ENCODE results near the gene EPHA1. TPM values are rescaled to one million over a fixed set of nuclear protein-coding genes. Genes with fewer than 3 reads are reported as not detected.

EPHA1 gene
- total RNA-seq, result 10 to 100 TPM in 4 of 6 donors, 1 to 10 TPM in 2; 5.3 to 18.9 (median 13.0) TPM

DNA sequence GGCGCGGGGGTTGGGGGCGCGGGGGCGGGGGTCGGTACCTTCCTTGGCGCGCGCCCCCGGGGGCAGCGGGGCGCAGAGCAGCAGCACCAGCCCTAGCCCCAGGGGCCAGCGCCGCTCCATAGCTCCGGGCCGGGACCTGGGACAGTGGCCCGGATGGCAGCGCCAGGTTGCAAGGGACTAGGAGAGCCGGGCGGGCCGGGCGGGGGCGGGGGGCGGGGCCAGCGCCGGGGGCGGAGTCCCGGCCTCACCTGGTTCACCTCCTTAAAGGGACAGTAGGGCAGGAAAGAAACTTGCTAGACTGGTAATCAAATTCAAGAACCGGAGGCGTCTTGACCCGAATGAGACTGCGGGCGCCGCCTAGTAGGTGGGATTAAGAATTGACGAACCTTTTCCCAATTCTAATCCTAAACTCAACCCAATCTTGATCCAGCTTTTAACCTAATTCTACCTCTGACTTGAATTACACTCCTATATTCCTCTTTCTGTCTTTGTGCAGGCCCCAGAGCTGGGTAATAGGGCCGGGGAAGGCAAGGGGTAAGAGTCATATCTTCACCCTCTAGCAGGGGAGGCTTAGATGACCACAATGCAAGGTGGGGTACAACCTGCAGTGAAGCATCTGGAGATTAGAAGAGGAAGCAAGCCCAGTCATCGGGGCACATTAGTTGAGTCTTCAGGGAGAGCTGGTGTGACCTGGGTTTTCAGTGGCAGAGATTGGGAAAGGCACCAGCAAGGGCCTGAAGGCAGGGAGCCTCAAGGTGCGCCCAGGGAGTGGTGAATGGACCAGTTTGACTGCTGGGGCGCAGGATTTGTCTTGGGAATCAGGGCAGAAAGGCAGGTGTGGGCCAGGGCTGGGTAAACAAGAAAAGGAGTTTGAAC lies at the start of gene EPHA1:
TSS of gene EPHA1 (minus strand) at position 171 of the 876 bp plus-strand sequence. CDS start at position 120, 51 bp downstream.
- Histone ChIP-seq H3K27me3 (no peaks in the 10 kb centered on the region), H3K27ac (peak within 1 kb of the TSS; percentile 40 to 81 (median 74)), H3K9me3 (no peaks in the 10 kb centered on the region), H3K36me3 (no peaks in the 10 kb centered on the region), H3K4me3 (peak within 1 kb of the TSS; percentile 19 to 62 (median 56)), H3K4me1 (peaks cover 18 to 38% (median 33%) of the 10 kb centered on the region in 4 donors)
- TF ChIP-seq POLR2A (IDR thresholded peaks at IDR 0.05), result no peak
- no peak for TF ChIP-seq EP300 (IDR thresholded peaks at IDR 0.05)
- TF ChIP-seq, protein P1, sequence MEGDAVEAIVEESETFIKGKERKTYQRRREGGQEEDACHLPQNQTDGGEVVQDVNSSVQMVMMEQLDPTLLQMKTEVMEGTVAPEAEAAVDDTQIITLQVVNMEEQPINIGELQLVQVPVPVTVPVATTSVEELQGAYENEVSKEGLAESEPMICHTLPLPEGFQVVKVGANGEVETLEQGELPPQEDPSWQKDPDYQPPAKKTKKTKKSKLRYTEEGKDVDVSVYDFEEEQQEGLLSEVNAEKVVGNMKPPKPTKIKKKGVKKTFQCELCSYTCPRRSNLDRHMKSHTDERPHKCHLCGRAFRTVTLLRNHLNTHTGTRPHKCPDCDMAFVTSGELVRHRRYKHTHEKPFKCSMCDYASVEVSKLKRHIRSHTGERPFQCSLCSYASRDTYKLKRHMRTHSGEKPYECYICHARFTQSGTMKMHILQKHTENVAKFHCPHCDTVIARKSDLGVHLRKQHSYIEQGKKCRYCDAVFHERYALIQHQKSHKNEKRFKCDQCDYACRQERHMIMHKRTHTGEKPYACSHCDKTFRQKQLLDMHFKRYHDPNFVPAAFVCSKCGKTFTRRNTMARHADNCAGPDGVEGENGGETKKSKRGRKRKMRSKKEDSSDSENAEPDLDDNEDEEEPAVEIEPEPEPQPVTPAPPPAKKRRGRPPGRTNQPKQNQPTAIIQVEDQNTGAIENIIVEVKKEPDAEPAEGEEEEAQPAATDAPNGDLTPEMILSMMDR (IDR thresholded peaks at IDR 0.05), result peak in 5 of 6 experiments; percentile 11 to 48 (median 40)
- TF ChIP-seq POLR2AphosphoS5 (IDR thresholded peaks at IDR 0.05), result no peak
- DNase-seq, result peak; percentile 74 to 90
- 11 to 16% methylated on average over 11 to 25 of the region's 39 CpGs for WGBS, 2 donors
- peak; percentile 43 to 80 for ATAC-seq (ENCODE audit: low FRiP score in 2 of 2)

DNA sequence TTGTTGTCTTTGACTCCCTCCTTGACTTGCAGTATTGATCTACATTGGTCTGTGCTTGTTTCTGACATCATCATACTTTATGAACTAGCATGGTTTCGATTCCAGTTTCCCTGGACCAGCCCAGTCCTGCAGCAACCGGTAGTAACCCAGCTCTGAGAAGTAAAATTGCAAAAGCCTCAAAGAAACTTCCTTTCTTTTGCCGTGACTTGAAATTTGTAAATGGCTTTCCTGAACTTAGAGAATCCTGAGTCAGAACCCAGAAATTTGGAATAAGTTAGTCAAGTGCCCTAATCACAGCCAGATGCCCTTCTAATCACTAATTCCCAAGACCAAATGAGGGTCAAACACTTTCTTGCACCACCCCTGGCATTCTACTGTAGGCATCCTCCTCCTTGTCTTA lies 49.6 kb upstream of the EPHA1 start:
- TF ChIP-seq POLR2AphosphoS5 (IDR thresholded peaks at IDR 0.05) (no peak), POLR2A (IDR thresholded peaks at IDR 0.05) (no peak), EP300 (IDR thresholded peaks at IDR 0.05) (no peak)
- TF ChIP-seq, protein P1 (IDR thresholded peaks at IDR 0.05), result no peak
- no peaks in the 10 kb centered on the region for H3K4me1 ChIP-seq
- H3K4me3 ChIP-seq, result no peak overlapping the region
- no peaks in the 10 kb centered on the region for H3K27me3 ChIP-seq
- peaks cover 0 to 6% (median 0%) of the 10 kb centered on the region in 4 donors for H3K9me3 ChIP-seq
- H3K27ac ChIP-seq, result peak overlapping the region in 1 of 4 donors; percentile 17
- ATAC-seq (ENCODE audit: low FRiP score in 2 of 2) (peak in 1 of 2 donors; percentile 54), DNase-seq (no peak)
- no peaks in the 10 kb centered on the region for H3K36me3 ChIP-seq
- 64 to 69% methylated on average over 3 of the region's 3 CpGs for WGBS, 2 donors

DNA sequence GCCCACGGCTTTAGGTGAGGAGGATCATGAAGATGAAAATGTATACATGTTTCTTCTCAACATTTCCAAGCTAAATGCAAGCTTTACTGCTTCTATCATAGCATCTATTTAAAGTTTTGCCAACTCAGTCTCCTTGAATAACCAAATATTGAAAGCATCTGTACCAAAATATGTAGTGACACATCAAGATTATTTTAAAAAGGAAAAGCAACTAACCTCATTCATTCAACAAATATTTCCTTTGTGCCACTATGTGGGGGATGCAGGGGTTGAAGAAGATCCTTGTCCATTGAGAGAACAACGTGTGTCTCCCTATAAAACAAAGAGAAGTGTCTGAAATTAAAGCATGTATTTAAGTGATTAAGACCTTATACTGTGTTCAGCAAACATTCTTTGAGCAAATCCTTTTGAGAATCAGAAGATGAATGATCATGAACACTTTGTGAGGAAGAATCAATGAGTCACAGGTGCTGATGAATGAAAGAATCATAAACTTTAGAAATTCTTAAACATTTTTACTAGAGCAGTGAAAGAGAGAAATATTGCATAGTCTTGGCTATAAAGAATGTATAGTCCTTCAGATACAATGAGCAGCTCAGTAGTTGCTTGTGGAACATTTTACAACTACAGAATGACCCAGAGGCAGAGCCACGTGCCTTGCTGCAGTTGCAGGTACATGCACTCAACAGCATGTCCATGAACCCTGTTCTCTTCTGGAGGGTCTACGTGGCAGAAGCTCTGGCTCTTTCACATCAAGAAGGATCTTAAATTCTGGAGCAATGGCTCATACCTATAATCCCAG lies 48.5 kb upstream of the EPHA1 start:
- no peaks in the 10 kb centered on the region for H3K4me1 ChIP-seq
- WGBS, 2 donors, result 71 to 80% methylated on average over 4 of the region's 4 CpGs
- no peak for ATAC-seq (ENCODE audit: low FRiP score in 2 of 2)
- no peak for DNase-seq
- TF ChIP-seq EP300 (IDR thresholded peaks at IDR 0.05), result no peak
- no peak for TF ChIP-seq POLR2A (IDR thresholded peaks at IDR 0.05)
- TF ChIP-seq POLR2AphosphoS5 (IDR thresholded peaks at IDR 0.05), result no peak
- TF ChIP-seq, protein P1 (IDR thresholded peaks at IDR 0.05), result no peak
- no peak overlapping the region for H3K27ac ChIP-seq
- H3K9me3 ChIP-seq, result peaks cover 0 to 6% (median 0%) of the 10 kb centered on the region in 4 donors
- H3K27me3 ChIP-seq, result no peaks in the 10 kb centered on the region
- no peaks in the 10 kb centered on the region for H3K36me3 ChIP-seq
- no peak overlapping the region for H3K4me3 ChIP-seq

DNA sequence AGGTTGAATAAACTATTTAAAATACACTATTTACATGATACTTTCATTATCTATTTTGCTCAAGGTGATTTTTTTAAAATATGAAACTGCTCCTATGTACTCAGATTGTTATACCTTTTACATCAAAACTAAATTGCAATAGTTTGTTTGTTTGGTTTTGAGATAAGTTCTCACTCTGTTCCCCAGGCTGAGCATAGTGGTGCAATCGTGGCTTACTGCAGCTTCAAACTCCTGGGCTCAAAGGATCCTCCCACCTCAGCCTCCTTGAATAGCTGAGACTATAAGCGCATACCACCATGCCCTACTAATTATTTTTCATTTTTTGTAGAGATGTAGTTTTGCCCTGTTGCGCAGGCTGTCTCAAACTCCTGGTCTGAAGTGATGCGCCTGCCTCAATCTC lies 47.3 kb upstream of the EPHA1 start:
- H3K27me3 ChIP-seq, result no peaks in the 10 kb centered on the region
- no peaks in the 10 kb centered on the region for H3K36me3 ChIP-seq
- no peak overlapping the region for H3K4me3 ChIP-seq
- no peak for DNase-seq
- no peak overlapping the region for H3K27ac ChIP-seq
- no peak for ATAC-seq (ENCODE audit: low FRiP score in 2 of 2)
- TF ChIP-seq POLR2A (IDR thresholded peaks at IDR 0.05) (no peak), POLR2AphosphoS5 (IDR thresholded peaks at IDR 0.05) (no peak), EP300 (IDR thresholded peaks at IDR 0.05) (no peak)
- TF ChIP-seq, protein P1 (IDR thresholded peaks at IDR 0.05), result no peak
- 84 to 89% methylated on average over 4 of the region's 4 CpGs for WGBS, 2 donors
- H3K4me1 ChIP-seq, result no peaks in the 10 kb centered on the region
- H3K9me3 ChIP-seq, result no peaks in the 10 kb centered on the region
